GM21447 (cell line): Measurements from ENCODE around the gene CTSD.

ENCODE experiments used
- ATAC-seq: cut with Tn5 transposase; IDR thresholded peaks from one replicate; pipeline ENCODE4 v1.9.1; 2021; ENCODE audit not compliant: unreplicated experiment

CTSD gene

GRCh38 chr11:1782831-1783724, 19.4 kb upstream of the CTSD start:
- ATAC-seq, result no peak

- ATAC-seq, result no peak
Observed at GRCh38 chr11:1782031-1782590, 18.4 kb upstream of the CTSD start.

GRCh38 chr11:1781593-1781975, 17.9 kb upstream of the CTSD start:
- ATAC-seq, result no peak

DNA sequence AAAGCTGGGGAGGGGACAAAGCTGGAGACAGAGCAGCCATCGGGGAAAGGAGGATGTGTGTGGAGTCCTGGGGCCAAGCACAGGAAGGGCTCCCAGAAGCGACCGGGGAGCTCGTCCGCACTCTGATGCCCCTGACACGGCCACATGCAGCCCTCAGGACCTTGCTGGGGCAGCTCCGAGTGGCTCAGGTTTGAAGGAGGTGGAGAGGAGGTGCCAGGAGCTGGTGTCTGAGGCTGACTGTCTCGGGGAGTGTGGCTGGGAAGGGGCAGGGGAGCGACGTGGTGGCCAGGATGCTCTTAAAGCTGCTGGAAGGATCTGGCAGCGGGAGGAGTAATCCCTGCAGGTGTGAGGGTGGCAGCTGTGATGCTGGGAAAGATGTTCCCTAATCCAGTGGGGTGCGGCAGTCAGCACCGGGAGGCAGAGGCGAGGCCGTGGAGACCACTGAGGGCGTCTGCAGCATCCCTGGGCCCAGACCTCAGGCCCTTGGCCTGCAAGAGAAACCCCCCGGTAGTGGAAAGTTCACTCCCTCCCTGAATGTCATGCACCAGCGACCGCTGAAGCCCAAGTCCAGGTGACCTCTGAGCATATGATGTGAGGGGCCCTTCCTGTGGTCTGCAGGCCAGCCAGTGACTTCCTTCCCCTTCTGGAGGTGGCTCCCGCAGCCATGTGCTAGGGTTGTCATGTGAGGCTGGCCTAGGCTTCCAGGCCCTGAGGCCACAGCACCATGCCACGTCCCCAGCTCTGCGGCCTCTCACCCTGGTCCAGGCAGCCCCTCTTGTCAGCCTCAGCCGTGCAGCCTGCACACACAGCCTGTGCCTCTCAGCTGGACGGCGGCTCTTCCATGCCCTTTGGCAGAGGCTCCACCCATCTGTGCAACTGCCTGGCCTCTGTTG, 17.2 kb upstream of the CTSD start:
- no peak for ATAC-seq

GRCh38 chr11:1779806-1780699, 16.3 kb upstream of the CTSD start:
- ATAC-seq, result no peak

DNA sequence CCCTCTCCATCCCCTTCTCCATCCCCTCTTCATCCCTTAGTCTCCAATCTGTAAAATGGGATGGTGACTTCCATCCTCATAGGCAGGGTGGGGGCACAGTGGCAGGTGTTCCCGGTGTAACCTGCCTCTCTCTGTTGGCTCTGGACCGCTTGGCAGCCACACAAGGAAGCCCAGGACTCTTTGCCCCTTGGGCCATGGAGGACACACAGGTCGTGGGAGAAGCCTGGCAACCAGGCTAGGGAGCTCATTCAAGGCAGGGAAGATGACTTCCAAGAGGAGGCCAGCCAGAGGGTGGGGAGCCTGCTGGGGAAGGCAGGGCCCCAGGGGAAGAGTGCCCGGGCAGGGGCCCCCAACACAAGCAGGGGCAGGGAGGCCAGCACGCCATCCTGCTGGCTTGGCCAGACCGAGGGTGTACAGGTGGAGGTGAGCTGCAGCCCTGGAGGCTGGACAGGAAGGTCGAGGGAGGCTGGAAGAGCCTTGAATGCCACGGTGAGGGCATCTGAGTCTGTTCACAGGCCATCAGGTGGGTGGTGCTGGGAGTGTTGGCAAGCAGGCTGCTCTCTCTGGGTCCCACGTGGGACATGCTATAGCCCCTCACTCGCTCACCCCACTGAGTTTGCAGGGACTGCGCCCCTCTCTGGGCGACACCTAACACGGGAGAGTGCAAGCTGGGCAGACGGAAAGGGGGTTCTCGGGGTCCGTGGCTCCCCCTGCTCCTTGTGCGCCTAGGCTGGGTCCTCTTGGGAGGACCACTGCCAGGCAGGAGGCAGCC, 15.5 kb upstream of the CTSD start:
- ATAC-seq, result no peak

DNA sequence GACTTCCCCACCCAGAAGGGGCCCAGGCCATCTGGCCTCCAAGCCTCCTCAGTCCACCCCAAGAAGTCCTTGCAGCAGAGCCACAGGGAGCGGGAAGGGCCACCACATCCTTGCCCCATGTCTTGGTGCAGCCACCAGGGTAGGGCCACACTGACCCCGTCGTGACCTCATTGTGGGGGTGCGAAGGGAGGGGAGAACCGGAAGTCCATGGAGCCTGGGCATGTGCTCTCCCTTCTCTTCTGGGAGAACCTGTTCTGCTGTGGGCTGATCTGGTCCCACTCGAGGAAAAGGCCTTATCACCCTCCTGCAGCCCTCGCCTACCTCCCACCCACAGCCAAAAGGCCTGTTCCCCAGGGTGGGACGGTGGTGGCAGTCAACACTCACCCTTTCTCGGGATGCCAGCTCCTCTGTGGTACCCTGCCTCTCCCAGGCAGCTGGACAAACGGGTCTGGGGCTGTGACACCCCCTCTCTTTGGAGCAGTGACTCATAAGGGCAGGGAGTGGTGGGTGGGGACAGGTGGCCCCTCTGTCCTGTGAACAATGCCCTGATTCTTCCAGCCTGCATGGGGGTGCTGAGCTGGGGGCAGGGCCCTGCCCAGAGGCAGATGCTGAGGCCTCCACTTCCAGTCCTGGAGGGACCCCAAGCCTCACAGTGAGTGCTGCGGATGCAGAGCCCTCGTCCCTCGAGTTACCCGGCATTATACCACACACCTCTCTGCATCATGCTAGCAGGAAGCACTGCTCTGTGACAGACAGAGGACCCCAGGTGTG, 14.6 kb upstream of the CTSD start:
- ATAC-seq, result no peak

DNA sequence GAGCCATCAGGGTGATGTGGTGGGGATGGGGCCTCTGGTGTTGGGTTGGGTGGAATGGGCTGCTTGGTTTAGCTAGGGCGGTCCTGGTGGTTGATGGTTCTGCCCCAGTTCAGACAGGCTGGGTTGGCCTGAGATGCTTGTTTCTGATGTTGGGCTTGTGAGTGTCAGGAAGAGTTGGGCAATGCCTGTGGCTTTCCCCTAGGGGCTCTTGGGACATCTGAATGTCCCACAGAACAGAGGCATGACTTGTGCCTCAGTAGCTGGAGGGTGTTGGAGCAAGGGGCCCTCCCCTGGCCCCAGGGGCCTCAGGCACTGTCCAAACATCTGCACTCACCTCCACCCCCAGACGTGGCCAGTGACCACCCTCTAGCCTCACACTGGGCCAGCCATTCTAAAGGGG, 14.0 kb upstream of the CTSD start:
- no peak for ATAC-seq

- ATAC-seq, result no peak
Observed at GRCh38 chr11:1776944-1777715, 13.4 kb upstream of the CTSD start.

DNA sequence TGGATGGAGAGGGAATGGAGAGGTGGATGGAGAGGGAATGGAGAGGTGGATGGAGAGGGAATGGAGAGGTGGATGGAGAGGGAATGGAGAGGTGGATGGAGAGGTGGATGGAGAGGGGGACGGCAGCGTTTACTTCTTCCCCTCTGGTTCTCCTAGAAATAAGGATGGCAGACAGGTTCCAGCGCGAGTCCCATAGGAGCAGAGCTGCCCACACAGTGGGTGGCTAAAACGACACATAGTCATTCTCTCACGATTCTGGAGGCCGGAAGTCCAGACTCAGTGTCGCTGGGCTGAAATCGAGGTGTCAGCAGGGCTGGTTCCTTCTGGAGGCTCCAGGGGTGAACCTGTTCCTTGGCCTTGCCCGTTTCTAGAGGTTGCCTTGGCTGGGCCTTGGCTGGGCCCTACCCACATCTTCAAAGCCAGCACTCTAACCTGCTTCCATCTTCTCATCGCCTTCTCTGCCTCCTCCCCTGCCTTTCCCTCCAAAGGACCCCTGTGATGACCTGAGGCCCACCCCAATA, 12.7 kb upstream of the CTSD start:
- no peak for ATAC-seq

GRCh38 chr11:1774886-1775285, 11.2 kb upstream of the CTSD start:
- ATAC-seq, result no peak

GRCh38 chr11:1773994-1774550, 10.3 kb upstream of the CTSD start:
- no peak for ATAC-seq

GRCh38 chr11:1773131-1773993, 9.6 kb upstream of the CTSD start:
- no peak for ATAC-seq

GRCh38 chr11:1772270-1773130, 8.8 kb upstream of the CTSD start:
- no peak for ATAC-seq

GRCh38 chr11:1771700-1772099, 8.0 kb upstream of the CTSD start:
- ATAC-seq, result no peak

- ATAC-seq, result no peak
Observed at GRCh38 chr11:1771273-1771672, 7.5 kb upstream of the CTSD start.
